Right lobe of liver (tissue), 6 donors: ENCODE data around the gene XAGE2. TPM values are rescaled to one million over a fixed set of nuclear protein-coding genes. Genes with fewer than 3 reads are reported as not detected.

ENCODE experiments used
- ATAC-seq, 4 donors: fragments of 200-7000 bp; cut with Tn5 transposase; one replicate each; pipeline ENCODE4 v1.9.1; 2020; ENCODE audit warnings: mild to moderate bottlenecking in 4 of 4, moderate library complexity in 4 of 4
- DNase-seq, 3 donors: peaks; one replicate each; pipeline ENCODE4 v3.0.0-alpha.2; 2020
- H3K27ac ChIP-seq, 3 donors: fragments of 200-600 bp; one replicate each; pipeline ENCODE4 v1.8.0; 2022
- H3K27me3 ChIP-seq, 2 donors: fragments of 200-600 bp; one replicate each; pipeline ENCODE4 v1.8.0; 2022
- H3K36me3 ChIP-seq, 4 donors: fragments of 200-600 bp; sonication (generic) in 1 of 4; one replicate each; pipeline versions ENCODE4 v1.5.1 to v1.8.0; 2017 to 2022; ENCODE audit warnings: control low read depth in 1 of 4
- H3K4me1 ChIP-seq, 4 donors: fragments of 200-600 bp; sonication (generic) in 1 of 4; one replicate each; pipeline versions ENCODE4 v1.5.1 to v1.8.0; 2017 to 2022; ENCODE audit warnings: control low read depth in 1 of 4
- H3K4me3 ChIP-seq, 3 donors: fragments of 200-600 bp; one replicate each; pipeline ENCODE4 v1.8.0; 2022
- H3K9me3 ChIP-seq, 4 donors: fragments of 200-600 bp; sonication (generic) in 1 of 4; one replicate each; pipeline versions ENCODE4 v1.5.1 to v1.8.0; 2017 to 2022; ENCODE audit warnings: control low read depth in 1 of 4
- POLR2A ChIP-seq: fragments of 450-650 bp; IDR thresholded peaks from one replicate; pipeline ENCODE4 v1.6.1; 2017; ENCODE audit warnings: antibody characterized with exemption, mild to moderate bottlenecking
- WGBS: methylation state at CpG from one replicate; pipeline ENCODE4 v1.1.6; 2018; ENCODE audit warnings: low coverage, low lambda C conversion rate; ENCODE audit not compliant: insufficient coverage; ENCODE audit errors: missing lambda C conversion rate; 5-methylcytosine and 5-hydroxymethylcytosine counted together
- intact Hi-C, 2 donors: fragments of 100-400 bp; cut with DNase I; formaldehyde crosslinking; loops; one replicate each; pipeline versions ENCODE4 v1.11.2 to v1.14.1; 2022
- microRNA-seq, 2 donors: library from miRNA; unstranded; fragments of <30 nt; microRNA quantifications; one replicate each; pipeline ENCODE4, GENCODE V29; 2019 to 2020
- small RNA-seq, 2 experiments: library from RNA; depleted of rRNA; stranded (forward); fragments of <200 nt; gene quantifications; one replicate each; pipeline ENCODE3, GENCODE V24; 2016
- total RNA-seq, 6 experiments: library from RNA; depleted of rRNA in 2 of 6; stranded (reverse); fragments of >200 nt in 2 of 6; fragmentation: NEBNext Ultra II Directional in 3 of 6; extraction: Animal tissue kit (Norgen Biotek cat#: 25700) in 3 of 6; gene quantifications; one replicate each; pipeline versions ENCODE4 v1.1.0 to v1.2.4, GENCODE V29; 2016 to 2023
- TF ChIP-seq, protein P1 (sequence below), 4 donors: fragments of 200-600 bp in 3 of 4; fragments of 450-650 bp in 1 of 4; IDR thresholded peaks; one replicate each; pipeline versions ENCODE4 v1.5.1 to v1.8.0; 2016 to 2022; ENCODE audit warnings: antibody characterized with exemption in 4 of 4, mild to moderate bottlenecking in 2 of 4
- donor health status: DM: no; HTN: yes; CAD: no.
- donor health status: DM: no; HTN: no; CAD: no.
- donor health status: DM: no; HTN: no; CAD: no.
- donor health status: DM: no; HTN: yes; CAD: no.
- donor health status: DM: no; HTN: yes; CAD: no.

XAGE2 gene
- total RNA-seq, 6 experiments from 2014 or later = not detected

DNA sequence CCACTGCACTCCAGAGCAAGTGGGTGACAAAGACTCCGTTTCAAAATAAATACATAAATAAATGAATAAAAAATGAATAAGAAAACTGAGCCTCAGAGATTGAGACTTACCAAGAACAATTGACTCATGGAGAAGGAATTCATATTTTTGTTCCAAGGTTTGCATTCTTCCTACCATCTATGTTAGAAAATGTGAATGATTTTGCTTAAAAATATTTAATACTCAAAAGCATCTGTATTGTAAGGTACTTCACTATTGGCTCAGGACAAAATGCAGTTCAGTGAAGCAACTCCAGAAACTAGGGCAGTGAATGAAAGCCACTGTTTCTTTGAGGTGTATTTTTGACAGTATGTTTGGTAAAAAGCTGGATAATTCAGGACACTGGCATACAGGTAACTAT is 54.1 kb downstream of the XAGE2 start:
- no peaks in the 10 kb centered on the region for H3K4me1 ChIP-seq
- no peaks in the 10 kb centered on the region for H3K9me3 ChIP-seq
- no peak for DNase-seq
- H3K36me3 ChIP-seq = no peaks in the 10 kb centered on the region
- intact Hi-C loops = no loop called here
- 36% methylated on average over 1 of the region's 1 CpG for WGBS
- H3K27me3 ChIP-seq = no peaks in the 10 kb centered on the region
- no peak overlapping the region for H3K27ac ChIP-seq
- H3K4me3 ChIP-seq = no peak overlapping the region
- TF ChIP-seq, protein P1, sequence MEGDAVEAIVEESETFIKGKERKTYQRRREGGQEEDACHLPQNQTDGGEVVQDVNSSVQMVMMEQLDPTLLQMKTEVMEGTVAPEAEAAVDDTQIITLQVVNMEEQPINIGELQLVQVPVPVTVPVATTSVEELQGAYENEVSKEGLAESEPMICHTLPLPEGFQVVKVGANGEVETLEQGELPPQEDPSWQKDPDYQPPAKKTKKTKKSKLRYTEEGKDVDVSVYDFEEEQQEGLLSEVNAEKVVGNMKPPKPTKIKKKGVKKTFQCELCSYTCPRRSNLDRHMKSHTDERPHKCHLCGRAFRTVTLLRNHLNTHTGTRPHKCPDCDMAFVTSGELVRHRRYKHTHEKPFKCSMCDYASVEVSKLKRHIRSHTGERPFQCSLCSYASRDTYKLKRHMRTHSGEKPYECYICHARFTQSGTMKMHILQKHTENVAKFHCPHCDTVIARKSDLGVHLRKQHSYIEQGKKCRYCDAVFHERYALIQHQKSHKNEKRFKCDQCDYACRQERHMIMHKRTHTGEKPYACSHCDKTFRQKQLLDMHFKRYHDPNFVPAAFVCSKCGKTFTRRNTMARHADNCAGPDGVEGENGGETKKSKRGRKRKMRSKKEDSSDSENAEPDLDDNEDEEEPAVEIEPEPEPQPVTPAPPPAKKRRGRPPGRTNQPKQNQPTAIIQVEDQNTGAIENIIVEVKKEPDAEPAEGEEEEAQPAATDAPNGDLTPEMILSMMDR (IDR thresholded peaks at IDR 0.05) = no peak
- TF ChIP-seq POLR2A = no peak
- ATAC-seq = no peak

- intact Hi-C loops = no loop called here
- no peak for DNase-seq
Observed at GRCh38 chrX:52424656-52425055, 55.8 kb downstream of the XAGE2 start.

More at GRCh38 chrX:52424656-52425055, 55.8 kb downstream of the XAGE2 start:
- H3K9me3 ChIP-seq = no peaks in the 10 kb centered on the region
- no peak for TF ChIP-seq POLR2A
- TF ChIP-seq, protein P1 (IDR thresholded peaks at IDR 0.05) = no peak
- no peaks in the 10 kb centered on the region for H3K27me3 ChIP-seq
- no peak overlapping the region for H3K4me3 ChIP-seq
- no peaks in the 10 kb centered on the region for H3K36me3 ChIP-seq
- no peak overlapping the region for H3K27ac ChIP-seq
- no peaks in the 10 kb centered on the region for H3K4me1 ChIP-seq
- ATAC-seq = no peak
- no CpG with 5 or more reads among the region's 1 CpG for WGBS

Small RNA genes within 50 kb of the gene (microRNA-seq; reads per million reads assigned to microRNA genes)
- 0 to 0.29 reads per million in 2 donors for gene MIR8088

Small RNA genes within 50 kb of the gene (small RNA-seq; reads per million reads assigned to genes)
- gene MIR8088 = 0 reads per million in 2 experiments

Other genes starting within 250 kb of the XAGE2 start
- 1 to 10 TPM in 1 of 6 experiments, under 1 TPM in 2, not detected in 3; 0.18 to 1.0 (median 0.25) TPM for gene MAGED4, start 184.1 kb upstream of the XAGE2 start, total RNA-seq
- gene XAGE1A, start 126.8 kb downstream of the XAGE2 start, total RNA-seq = not detected
- not detected for gene XAGE1B, start 148.0 kb downstream of the XAGE2 start, total RNA-seq